ENCODE measurements around the gene MTNR1A.
"Not testable (repeated sequence)": the region's sequence is repeated elsewhere in the genome, so short reads cannot be mapped to it uniquely, and the experiment has no call there.

The MTNR1A gene

DNA sequence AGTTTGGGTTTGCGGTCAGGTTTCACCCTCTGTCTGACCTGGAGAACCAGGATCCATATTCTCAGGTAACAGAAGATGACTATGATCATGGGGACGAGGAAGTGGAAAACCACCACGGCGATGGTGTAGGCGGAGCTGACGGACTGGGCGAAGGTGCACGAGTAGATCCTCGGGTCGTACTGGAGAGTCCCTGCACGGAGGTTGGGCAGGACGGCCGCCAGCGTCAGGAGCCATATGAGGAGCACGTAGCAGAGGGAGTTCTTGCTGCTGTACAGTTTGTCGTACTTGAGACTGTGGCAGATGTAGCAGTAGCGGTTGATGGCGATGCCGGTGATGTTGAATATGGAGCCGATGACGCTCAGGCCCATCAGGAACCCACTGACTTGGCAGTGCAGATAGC, 21.3 kb downstream of the MTNR1A start:
- no peak overlapping the region for H3K4me3 ChIP-seq (ENCODE audit: low read length)
- DNase-seq (ENCODE audit: low read depth): no peak
- TF ChIP-seq, protein P1, sequence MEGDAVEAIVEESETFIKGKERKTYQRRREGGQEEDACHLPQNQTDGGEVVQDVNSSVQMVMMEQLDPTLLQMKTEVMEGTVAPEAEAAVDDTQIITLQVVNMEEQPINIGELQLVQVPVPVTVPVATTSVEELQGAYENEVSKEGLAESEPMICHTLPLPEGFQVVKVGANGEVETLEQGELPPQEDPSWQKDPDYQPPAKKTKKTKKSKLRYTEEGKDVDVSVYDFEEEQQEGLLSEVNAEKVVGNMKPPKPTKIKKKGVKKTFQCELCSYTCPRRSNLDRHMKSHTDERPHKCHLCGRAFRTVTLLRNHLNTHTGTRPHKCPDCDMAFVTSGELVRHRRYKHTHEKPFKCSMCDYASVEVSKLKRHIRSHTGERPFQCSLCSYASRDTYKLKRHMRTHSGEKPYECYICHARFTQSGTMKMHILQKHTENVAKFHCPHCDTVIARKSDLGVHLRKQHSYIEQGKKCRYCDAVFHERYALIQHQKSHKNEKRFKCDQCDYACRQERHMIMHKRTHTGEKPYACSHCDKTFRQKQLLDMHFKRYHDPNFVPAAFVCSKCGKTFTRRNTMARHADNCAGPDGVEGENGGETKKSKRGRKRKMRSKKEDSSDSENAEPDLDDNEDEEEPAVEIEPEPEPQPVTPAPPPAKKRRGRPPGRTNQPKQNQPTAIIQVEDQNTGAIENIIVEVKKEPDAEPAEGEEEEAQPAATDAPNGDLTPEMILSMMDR (IDR thresholded peaks at IDR 0.05; ENCODE audit: insufficient read depth, low read depth, low read length, missing control alignments): no peak

DNA sequence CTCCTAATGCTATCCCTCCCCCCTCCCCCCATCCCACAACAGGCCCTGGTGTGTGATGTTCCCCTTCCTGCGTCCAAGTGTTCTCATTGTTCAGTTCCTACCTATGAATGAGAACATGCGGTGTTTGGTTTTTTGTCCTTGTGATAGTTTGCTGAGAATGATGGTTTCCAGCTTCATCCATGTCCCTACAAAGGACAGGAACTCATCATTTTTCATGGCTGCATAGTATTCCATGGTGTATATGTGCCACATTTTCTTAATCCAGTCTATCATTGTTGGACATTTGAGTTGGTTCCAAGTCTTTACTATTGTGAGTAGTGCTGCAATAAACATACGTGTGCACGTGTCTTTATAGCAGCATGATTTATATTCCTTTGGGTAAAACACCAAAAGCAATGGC, 31.4 kb downstream of the MTNR1A start:
- H3K4me3 ChIP-seq (ENCODE audit: low read length); DNase-seq (ENCODE audit: low read depth): not testable (repeated sequence)

DNA sequence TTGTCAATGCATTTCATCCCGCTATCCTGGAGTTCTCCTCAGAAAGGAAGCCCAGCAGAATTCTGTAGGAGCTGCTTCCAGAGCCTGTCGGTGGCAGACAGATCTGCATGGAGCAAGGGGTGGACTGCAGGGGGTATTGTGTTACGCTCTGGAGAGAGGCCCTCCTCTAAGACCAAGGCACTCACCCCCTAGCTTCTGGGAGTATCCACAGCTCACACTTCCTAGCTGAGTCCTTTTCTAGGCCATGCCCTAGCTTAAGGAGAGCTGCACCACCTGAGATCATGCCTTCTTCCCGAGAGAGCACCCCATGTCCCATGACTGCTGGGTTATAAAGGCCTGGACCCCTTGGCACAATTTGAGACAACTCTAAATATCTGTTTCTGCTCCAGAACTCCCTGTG, 39.1 kb downstream of the MTNR1A start:
- H3K4me3 ChIP-seq (ENCODE audit: low read length): no peak overlapping the region
- TF ChIP-seq, protein P1 (IDR thresholded peaks at IDR 0.05; ENCODE audit: insufficient read depth, low read depth, low read length, missing control alignments): no peak
- no peak for DNase-seq (ENCODE audit: low read depth)

DNA sequence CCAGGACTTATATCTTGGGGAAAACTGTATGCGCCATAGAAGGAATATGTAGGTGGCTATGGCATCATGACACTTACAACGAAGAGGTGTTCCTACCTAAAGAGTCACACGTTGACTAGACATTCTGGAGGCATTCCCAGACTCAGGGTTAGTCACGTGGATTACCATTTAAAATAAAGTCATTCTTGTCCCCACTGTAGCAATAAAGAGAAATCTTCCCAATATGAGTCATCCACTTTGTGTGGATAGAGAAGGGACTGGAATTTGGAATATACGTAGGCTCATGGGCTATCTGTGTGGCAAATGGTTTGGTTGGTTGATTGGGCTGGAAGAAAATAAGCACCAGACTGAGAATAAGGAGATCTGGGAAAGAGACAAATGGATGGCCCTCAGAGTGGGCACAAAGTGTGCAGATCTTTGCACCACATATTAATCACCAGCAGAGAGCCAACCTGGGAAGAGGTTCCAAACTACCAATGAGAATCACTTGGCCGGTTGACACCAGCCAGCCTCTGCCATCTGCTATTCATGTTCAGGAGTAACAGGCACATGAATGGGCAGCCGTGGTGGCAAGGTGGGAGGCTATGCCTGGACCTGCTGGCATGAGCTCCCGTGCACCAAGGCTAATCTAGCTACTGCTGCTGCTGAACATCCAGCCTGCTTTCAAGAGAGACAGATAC, 41.0 kb downstream of the MTNR1A start:
- no peak overlapping the region for H3K4me3 ChIP-seq (ENCODE audit: low read length)
- TF ChIP-seq, protein P1 (IDR thresholded peaks at IDR 0.05; ENCODE audit: insufficient read depth, low read depth, low read length, missing control alignments): no peak
- no peak for DNase-seq (ENCODE audit: low read depth)

DNA sequence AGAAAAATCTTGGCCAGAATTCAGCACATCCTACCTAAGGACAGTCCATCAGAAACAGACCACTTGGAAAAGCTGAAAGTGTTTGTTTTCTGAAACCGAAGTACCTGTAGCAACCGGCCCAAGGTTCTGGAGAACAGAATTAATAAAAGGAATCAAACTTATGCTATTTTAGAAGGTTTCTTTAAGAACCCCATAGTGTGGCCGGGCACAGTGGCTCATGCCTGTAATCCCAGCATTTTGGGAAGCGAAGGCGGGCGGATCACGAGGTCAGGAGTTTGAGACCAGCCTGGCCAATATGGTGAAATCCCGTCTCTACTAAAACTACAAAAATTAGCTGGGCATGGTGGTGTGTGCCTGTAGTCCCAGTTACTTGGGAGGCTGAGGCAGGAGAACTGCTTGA, 50.6 kb downstream of the MTNR1A start:
- not testable (repeated sequence) for DNase-seq (ENCODE audit: low read depth); H3K4me3 ChIP-seq (ENCODE audit: low read length)

DNA sequence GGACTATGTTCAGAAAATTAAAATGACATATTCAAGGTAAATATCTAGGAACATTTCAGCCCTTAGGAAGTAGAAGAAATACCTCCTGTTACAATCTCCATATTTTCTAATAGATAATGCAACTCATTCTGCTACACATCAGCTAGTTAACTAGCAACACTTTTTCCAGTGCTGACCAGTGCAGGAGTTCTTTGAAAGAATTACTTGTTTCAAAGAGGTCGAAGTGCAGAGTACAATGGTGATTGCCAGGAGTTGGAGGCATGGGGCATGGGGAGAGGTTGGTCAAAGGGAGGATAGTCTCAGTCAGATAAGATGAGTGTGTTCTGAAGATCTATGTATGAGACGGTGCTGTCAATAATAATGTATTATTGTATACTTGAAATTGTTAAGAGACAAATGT, 53.1 kb downstream of the MTNR1A start:
- no peak for DNase-seq (ENCODE audit: low read depth)
- H3K4me3 ChIP-seq (ENCODE audit: low read length): no peak overlapping the region
- TF ChIP-seq, protein P1 (IDR thresholded peaks at IDR 0.05; ENCODE audit: insufficient read depth, low read depth, low read length, missing control alignments): no peak

DNA sequence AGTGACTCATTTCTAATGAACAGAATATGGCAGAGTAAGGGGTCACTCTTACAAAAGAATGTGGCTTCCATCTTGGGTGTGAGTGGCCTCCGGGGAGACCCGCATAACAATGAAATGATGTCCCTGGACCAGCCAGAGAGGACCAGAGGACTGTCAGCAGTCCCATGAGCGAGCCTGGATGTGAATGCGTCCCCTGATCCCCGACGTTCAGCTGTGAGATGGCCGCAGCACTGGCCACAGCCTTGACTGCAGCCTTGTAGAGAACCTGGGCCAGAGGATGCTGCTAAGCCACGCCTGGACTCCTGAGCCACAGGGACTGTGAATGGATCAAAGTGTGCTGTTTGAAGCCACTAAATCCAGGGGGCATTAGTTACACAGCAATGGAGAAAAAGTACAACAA, 53.8 kb downstream of the MTNR1A start:
- DNase-seq (ENCODE audit: low read depth): no peak
- TF ChIP-seq, protein P1 (IDR thresholded peaks at IDR 0.05; ENCODE audit: insufficient read depth, low read depth, low read length, missing control alignments): no peak
- H3K4me3 ChIP-seq (ENCODE audit: low read length): no peak overlapping the region

DNA sequence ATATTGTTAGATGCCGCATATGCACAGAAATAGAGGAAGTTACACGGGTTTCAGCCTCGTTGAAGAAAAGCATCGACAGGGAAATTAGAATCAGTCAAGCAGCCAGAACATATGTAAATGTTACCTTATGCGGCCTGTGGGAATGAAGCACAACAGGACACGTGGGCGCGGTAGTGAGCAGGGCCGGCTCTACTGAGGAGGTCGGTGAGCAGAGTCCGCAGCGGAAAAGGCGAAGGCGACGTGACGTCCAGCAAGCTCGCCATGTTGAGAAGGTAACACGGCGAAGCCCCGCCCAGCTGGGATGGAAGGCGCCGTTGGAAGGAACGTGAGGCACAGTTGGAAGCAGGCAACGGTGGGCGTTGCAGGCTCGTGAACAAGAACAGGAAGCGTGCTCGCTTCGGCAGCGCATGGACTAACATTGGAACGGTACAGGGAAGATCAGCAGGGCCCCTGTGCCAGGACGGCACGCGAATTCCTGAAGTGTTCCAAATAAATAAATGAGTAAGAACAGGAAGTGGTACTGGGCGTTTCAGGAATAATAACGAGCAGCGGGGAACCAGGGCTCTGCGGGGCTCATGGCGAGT, 54.6 kb downstream of the MTNR1A start:
- TF ChIP-seq, protein P1 (IDR thresholded peaks at IDR 0.05; ENCODE audit: insufficient read depth, low read depth, low read length, missing control alignments): no peak
- no peak for DNase-seq (ENCODE audit: low read depth)
- H3K4me3 ChIP-seq (ENCODE audit: low read length): no peak overlapping the region
